Measurements from ENCODE around the gene TPRN.

The TPRN gene

DNA sequence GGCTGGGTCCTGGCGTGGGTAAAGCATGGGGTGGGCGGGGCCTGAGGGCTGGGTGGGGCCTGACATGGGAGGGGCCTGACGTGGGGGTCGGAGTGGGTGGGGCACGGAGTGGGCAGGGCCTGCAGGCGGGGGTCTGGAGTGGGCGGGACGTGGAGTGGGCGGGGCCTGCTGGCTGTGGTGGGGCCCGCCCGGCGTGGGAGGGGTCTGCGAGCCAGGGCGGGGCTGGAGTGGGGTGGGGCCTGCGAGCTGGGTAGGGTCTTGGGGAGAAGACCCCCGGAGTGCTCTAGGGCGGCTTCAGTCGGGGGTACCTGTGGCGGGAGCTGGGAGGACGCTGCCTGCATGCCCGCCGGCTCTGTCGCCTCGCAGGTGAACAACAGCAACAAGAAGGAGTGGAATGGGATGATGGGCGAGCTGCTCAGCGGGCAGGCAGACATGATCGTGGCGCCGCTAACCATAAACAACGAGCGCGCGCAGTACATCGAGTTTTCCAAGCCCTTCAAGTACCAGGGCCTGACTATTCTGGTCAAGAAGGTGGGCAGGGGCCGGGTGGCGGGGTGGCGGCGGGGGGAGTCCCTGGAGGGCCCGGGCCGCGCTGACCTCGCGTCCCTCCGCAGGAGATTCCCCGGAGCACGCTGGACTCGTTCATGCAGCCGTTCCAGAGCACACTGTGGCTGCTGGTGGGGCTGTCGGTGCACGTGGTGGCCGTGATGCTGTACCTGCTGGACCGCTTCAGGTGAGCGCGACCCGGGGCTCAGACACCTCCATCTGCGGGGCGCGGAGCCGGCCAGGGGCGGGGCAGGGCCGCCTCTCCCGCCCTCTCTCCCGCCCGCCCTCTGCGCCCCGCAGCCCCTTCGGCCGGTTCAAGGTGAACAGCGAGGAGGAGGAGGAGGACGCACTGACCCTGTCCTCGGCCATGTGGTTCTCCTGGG, 38.7 kb downstream of the TPRN start:
- Mint-ChIP-seq H3K27ac (no peak overlapping the region), H3K4me3 (no peak overlapping the region), H3K27me3 (ENCODE audit: low read depth) (peaks cover 29% of the 10 kb centered on the region), H3K4me1 (ENCODE audit: low read depth) (peaks cover 11% of the 10 kb centered on the region), H3K36me3 (ENCODE audit: low read depth) (no peaks in the 10 kb centered on the region), H3K9me3 (no peaks in the 10 kb centered on the region)

DNA sequence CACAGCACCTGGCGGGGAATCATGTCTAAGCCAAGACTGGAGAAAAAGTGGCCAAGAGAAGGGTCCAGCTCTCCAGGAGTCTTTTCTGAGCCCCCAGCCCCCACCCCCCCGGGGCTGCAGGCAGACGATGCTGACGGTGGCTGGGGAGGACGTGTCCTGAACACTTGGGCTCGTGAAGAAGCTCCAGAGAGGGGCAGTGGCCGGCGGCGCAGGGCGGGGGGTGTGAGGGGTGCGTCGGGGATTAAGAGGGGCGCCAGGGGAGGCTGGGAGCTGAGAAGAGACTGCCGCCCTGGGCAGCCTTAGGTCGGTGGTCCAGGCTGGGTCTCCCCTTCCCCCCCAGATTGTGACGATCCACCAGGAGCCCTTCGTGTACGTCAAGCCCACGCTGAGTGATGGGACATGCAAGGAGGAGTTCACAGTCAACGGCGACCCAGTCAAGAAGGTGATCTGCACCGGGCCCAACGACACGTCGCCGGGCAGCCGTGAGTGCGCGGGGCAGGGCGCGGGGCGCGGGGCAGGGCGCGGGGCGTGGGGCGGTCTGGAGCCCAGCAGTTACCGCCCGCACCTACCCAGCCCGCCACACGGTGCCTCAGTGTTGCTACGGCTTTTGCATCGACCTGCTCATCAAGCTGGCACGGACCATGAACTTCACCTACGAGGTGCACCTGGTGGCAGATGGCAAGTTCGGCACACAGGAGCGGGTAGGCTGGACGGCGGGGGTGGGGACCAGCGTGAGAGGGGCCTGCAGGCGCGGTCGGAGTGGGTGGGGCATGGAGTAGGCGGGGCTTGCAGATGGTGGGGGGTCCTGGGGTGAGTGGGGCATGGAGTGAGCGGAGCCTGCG, 39.6 kb downstream of the TPRN start:
- no peaks in the 10 kb centered on the region for H3K9me3 Mint-ChIP-seq
- H3K4me1 Mint-ChIP-seq (ENCODE audit: low read depth), result peaks cover 11% of the 10 kb centered on the region
- no peaks in the 10 kb centered on the region for H3K36me3 Mint-ChIP-seq (ENCODE audit: low read depth)
- H3K27ac Mint-ChIP-seq, result no peak overlapping the region
- peaks cover 23% of the 10 kb centered on the region for H3K27me3 Mint-ChIP-seq (ENCODE audit: low read depth)
- H3K4me3 Mint-ChIP-seq, result no peak overlapping the region

DNA sequence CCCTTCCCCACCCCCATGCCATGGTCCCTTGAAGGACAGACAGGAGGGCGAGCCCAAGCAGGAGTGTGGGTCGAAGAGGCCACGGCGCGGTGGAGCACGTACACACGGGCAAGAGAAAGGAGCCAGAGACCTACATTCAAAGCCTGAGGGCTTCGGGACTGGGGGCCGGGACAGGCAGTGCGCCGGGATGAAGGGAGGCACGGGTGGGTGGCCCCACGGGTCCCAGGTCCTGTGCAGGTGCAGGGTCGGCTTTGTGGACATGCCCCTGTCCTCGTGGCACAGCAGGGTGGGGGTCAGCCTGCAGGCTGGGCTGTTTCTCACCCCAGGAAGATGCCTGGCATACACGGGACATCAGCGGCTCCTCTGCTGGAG, 40.5 kb downstream of the TPRN start:
- H3K4me1 Mint-ChIP-seq (ENCODE audit: low read depth), result peaks cover 11% of the 10 kb centered on the region
- H3K27me3 Mint-ChIP-seq (ENCODE audit: low read depth), result peaks cover 26% of the 10 kb centered on the region
- H3K27ac Mint-ChIP-seq, result peak overlapping the region; percentile 36

DNA sequence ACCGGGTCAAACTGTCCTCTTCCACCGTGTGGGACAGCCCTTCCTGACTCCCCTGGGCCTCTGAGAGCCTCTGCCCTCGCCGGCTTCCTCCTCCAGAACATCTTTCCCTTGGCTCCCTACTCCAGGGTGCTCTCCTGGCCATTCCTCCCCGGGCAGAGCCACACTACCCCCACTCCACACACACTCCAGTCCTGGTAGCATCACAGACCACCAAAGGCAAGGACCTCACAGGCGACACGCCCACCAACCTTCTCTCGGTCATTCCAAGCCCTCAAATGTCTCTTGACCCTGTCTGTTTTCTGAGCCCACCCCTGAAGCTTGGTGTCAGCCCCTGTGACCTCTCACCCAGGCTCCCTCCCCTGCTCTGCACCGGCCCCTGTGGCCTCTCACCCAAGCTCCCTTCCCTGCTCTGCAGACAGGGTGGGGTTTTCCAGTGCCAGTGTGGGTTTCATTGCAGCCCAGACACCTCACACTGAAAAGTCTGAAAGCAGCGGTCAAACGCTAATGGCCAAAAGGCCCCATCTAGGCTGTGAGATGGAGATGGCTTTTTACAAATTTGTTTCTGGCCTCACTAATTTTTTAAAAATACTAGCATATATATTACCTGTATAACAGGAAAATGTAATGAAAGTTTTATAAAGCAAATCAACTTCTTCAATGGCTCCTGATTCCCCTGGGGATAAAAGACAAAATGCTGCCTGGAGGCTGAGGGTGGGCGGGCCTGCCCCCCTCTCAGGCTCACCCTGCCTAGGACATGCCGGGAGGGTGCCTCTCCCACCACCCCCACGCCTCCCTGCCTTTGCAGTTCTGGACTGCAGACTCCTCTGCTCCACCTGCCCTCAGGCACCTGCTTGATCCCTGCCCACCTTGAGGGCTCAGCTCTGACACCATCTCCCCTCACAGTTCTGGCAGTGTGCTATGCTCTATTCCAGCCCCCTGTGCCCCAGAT, 41.2 kb downstream of the TPRN start:
- H3K4me1 Mint-ChIP-seq (ENCODE audit: low read depth), result peaks cover 11% of the 10 kb centered on the region
- H3K27me3 Mint-ChIP-seq (ENCODE audit: low read depth), result peaks cover 31% of the 10 kb centered on the region
- H3K36me3 Mint-ChIP-seq (ENCODE audit: low read depth), result no peaks in the 10 kb centered on the region
- H3K27ac Mint-ChIP-seq, result peak overlapping the region; percentile 36
- no peaks in the 10 kb centered on the region for H3K9me3 Mint-ChIP-seq
- no peak overlapping the region for H3K4me3 Mint-ChIP-seq

More for the DNA sequence above, 40.5 kb downstream of the TPRN start:
- no peaks in the 10 kb centered on the region for H3K9me3 Mint-ChIP-seq
- H3K4me3 Mint-ChIP-seq, result no peak overlapping the region
- H3K36me3 Mint-ChIP-seq (ENCODE audit: low read depth), result no peaks in the 10 kb centered on the region

DNA sequence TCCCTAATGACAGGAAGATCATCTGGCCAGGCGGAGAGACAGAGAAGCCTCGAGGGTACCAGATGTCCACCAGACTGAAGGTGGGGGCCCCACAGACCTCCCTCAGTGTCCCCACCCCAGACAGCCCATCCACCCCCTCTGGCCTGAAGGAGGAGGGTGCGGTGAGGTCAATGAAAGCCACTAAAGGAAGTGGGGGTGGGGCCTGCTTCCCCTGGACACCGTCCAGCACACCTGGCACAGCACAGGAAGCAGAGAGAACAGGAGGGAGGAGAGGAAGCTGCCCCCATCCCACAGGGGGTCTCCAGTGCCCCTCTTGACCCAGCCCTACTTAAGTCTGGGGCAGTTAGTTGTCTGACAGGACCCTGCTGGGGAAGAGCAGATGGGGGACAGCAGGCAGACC, 41.9 kb downstream of the TPRN start:
- Mint-ChIP-seq H3K27ac (no peak overlapping the region), H3K4me3 (no peak overlapping the region), H3K9me3 (no peaks in the 10 kb centered on the region), H3K4me1 (ENCODE audit: low read depth) (peaks cover 11% of the 10 kb centered on the region), H3K27me3 (ENCODE audit: low read depth) (peaks cover 31% of the 10 kb centered on the region), H3K36me3 (ENCODE audit: low read depth) (no peaks in the 10 kb centered on the region)

DNA sequence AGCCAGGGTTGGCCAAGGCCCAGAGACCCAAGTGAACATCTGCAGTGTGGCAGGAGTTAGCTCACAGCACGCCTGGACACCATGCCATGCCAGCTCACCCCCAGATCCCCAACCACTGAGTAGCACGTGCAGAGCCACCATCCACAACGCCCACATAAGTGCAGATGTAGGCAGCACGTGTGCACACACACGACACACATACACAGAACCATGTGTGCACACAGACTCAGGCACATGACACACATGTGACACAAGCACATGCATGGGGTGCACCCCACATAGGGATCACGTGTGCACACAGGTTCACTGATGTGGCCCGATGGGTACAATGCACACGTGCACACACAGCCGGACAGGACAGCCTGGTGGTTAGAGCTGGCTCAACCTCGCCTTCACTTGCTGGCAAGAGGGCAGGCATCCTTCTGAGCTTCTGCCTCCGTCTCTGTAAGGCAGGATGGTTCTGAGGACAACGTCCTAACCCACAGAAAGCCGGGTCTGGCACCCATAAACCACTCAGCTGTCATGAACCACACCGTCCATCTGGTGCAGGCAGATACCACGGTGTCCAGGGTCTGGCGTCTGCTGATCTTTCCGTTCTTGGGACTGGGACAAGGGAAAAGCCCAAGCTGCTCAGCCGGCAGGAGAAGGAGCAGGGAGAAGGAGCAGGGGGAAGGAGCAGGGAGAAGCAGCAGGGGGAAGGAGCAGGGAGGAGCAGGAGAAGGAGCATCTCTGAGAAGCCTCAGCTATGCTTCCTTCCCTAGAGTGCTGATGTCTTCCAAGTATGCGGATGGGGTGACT, 42.7 kb downstream of the TPRN start:
- Mint-ChIP-seq H3K4me3 (no peak overlapping the region), H3K27me3 (ENCODE audit: low read depth) (peaks cover 31% of the 10 kb centered on the region), H3K27ac (peak overlapping the region; percentile 5)

DNA sequence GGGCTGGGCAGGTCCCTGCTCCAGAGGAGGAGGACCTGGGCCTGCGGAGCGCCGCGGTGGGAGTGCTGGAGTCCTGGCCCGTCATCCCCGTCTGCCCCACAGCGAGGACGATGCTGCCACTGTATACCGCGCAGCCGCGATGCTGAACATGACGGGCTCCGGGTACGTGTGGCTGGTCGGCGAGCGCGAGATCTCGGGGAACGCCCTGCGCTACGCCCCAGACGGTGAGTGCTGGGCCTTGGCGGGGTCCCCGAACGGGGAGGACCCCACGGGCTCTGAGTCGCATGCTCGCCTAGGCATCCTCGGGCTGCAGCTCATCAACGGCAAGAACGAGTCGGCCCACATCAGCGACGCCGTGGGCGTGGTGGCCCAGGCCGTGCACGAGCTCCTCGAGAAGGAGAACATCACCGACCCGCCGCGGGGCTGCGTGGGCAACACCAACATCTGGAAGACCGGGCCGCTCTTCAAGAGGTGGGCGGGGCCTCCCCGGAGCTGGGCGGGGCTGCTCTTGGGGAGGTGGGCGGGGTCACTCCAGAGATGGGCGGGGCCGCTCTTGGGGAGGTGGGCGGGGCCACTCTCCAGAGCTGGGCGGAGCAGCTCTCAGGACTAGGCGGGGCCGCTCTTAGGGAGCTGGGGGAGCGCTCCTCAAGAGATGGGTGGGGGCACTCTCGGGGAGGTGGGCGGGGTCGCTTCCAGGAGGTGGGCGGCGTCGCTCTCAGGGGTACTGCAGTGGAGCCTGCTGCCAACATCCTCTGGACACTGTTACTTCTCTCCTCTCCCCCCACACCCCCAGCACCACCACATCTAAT, 43.8 kb downstream of the TPRN start:
- no peaks in the 10 kb centered on the region for H3K9me3 Mint-ChIP-seq
- no peak overlapping the region for H3K27ac Mint-ChIP-seq
- peak overlapping the region; percentile 63 for H3K4me3 Mint-ChIP-seq
- peaks cover 31% of the 10 kb centered on the region for H3K27me3 Mint-ChIP-seq (ENCODE audit: low read depth)
- H3K4me1 Mint-ChIP-seq (ENCODE audit: low read depth), result peaks cover 11% of the 10 kb centered on the region
- H3K36me3 Mint-ChIP-seq (ENCODE audit: low read depth), result no peaks in the 10 kb centered on the region

More for the DNA sequence above, 42.7 kb downstream of the TPRN start:
- Mint-ChIP-seq H3K4me1 (ENCODE audit: low read depth) (peaks cover 11% of the 10 kb centered on the region), H3K9me3 (no peaks in the 10 kb centered on the region), H3K36me3 (ENCODE audit: low read depth) (no peaks in the 10 kb centered on the region)

DNA sequence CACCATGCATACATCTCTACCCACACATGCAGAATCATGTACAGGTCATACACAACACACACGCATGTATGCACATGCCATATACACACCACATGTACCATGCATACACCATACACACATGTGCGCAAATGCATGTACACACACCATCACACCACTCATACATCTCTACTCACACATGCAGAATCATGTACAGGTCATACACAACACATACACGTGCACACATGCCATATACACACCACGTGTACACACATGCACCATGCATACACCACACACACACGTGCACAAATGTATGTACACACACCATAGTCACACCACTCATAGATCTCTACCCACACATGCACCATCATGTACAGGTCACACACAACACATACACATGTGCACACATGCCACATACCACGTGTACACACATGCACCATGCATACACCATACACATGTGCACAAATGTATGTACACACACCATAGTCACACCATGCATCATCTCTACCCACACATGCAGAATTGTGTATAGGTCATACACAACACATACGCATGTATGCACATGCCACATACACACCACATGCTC, 47.6 kb downstream of the TPRN start:
- Mint-ChIP-seq H3K4me1 (ENCODE audit: low read depth) (peaks cover 14% of the 10 kb centered on the region), H3K4me3 (no peak overlapping the region), H3K36me3 (ENCODE audit: low read depth) (no peaks in the 10 kb centered on the region), H3K27ac (no peak overlapping the region), H3K27me3 (ENCODE audit: low read depth) (peaks cover 13% of the 10 kb centered on the region), H3K9me3 (no peaks in the 10 kb centered on the region)

DNA sequence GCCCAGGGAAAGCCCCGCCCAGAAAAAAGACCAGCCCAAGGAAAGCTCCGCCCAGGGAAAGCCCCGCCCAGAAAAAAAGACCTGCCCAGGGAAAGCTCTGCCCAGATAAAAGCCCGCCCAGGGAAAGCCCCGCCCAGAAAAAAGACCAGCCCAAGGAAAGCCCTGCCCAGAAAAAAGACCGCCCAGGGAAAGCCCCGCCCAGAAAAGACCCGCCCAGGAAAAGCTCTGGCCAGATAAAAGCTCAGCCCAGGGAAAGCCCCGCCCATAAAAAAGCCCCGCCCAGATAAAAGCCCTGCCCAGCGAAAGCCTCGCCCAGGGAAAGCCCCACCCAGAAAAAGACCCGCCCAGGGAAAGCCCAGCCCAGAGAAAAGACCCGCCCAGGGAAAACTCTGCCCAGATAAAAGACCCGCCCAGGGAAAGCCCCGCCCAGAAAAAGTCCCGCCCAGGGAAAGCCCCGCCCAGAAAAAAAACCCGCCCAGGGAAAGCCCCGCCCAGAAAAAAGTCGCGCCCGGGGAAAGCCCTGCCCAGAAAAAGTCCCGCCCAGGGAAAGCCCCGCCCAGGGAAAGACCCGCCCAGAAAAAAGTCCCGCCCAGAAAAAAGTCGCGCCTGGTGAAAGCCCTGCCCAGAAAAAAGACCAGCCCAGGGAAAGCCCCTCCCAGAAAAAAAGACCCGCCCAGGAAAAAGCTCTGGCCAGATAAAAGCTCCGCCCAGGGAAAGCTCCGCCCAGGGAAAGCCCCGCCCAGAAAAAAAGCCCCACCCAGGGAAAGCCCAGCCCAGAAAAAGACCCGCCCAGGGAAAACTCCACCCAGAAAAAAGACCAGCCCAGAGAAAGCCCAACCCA, 49.7 kb downstream of the TPRN start:
- Mint-ChIP-seq H3K36me3 (ENCODE audit: low read depth) (no peaks in the 10 kb centered on the region), H3K27ac (peak overlapping the region; percentile 80), H3K27me3 (ENCODE audit: low read depth) (peaks cover 8% of the 10 kb centered on the region), H3K4me3 (no peak overlapping the region), H3K4me1 (ENCODE audit: low read depth) (peaks cover 10% of the 10 kb centered on the region), H3K9me3 (no peaks in the 10 kb centered on the region)

DNA sequence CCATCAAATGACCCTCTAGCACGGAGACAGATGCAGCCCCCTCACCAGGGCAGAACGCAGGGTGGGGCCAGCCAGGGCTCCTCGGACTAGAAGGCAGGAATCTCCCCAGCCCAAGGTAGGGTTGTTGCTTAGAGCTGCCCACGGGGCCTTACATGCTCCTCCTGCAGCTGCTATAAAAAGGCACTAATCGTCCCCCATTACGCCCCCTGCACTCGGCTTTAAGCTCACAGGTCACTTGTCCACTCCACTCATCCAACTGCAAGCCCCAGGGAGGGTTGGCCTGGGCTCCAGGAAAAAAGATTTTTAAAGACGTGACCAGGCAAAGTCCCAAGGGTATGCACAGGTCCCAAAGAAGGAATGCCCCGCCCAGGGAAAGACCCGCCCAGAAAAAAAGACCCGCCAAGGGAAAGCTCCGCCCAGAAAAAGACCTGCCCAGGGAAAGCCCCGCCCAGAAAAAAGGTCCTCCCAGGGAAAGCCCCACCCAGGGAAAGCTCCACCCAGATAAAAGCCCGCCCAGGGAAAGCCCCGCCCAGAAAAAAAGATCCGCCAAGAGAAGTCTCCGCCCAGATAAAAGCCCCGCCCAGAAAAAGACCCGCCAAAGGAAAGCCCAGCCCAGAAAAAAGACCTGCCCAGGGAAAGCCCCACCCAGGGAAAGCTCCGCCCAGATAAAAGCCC, 50.5 kb downstream of the TPRN start:
- Mint-ChIP-seq H3K4me3 (no peak overlapping the region), H3K4me1 (ENCODE audit: low read depth) (peaks cover 10% of the 10 kb centered on the region), H3K36me3 (ENCODE audit: low read depth) (no peaks in the 10 kb centered on the region), H3K27me3 (ENCODE audit: low read depth) (peaks cover 5% of the 10 kb centered on the region), H3K27ac (no peak overlapping the region), H3K9me3 (no peaks in the 10 kb centered on the region)

DNA sequence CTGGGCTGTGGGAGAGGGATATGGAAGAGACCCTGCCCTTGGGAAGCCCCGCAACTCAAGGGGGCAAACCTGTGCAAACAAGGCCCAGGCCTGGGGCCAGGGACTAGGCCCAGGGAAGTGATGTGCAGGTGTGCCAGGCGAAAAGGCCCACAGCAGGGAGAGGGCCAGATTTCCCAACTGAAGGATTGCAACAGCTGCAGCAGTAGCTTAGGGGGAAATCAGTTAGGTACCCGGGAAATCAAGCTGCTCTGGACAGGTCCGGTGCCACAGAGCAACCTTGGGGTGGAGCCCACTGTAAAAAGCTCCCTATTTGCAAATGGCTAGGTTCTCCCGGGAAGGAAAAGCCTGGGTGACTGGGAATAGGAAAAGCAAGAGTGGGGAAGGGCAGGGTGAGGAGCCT, 51.2 kb downstream of the TPRN start:
- no peaks in the 10 kb centered on the region for H3K9me3 Mint-ChIP-seq
- H3K36me3 Mint-ChIP-seq (ENCODE audit: low read depth), result no peaks in the 10 kb centered on the region
- H3K4me1 Mint-ChIP-seq (ENCODE audit: low read depth), result peaks cover 10% of the 10 kb centered on the region
- no peak overlapping the region for H3K27ac Mint-ChIP-seq
- no peaks in the 10 kb centered on the region for H3K27me3 Mint-ChIP-seq (ENCODE audit: low read depth)
- H3K4me3 Mint-ChIP-seq, result no peak overlapping the region

All from T-helper 1 cell treated with Interleukin-12 subunit alpha and Interleukin-12 subunit beta and Interleukin-4 antibody, amounts not matched to agents 30 μg/mL and 1 μg/mL, for 36 hours (primary cell).